SK-N-SH (cell line): ENCODE results near the gene DRD4.

Experiments used
- ELF1 ChIP-seq: IDR thresholded peaks from 2 replicates; pipeline ENCODE4 v1.4.0; 2012
- EP300 ChIP-seq, 2 experiments: IDR thresholded peaks; 2 replicates each; pipeline versions ENCODE4 v1.4.0 to v1.6.1; 2012; ENCODE audit warnings: borderline replicate concordance in 1 of 2, low read depth in 1 of 2, low read length in 1 of 2
- EZH2phosphoT487 ChIP-seq: fragments of 200-600 bp; sonication (generic); IDR thresholded peaks from 2 replicates; pipeline ENCODE4 v1.6.1; 2017; ENCODE audit warnings: low read depth, mixed run types, mild to moderate bottlenecking, antibody characterized with exemption, moderate library complexity, borderline replicate concordance
- FOXM1 ChIP-seq: IDR thresholded peaks from 2 replicates; pipeline ENCODE4 v1.4.0; 2012; ENCODE audit warnings: low read depth, mild to moderate bottlenecking
- JUND ChIP-seq: IDR thresholded peaks from 2 replicates; pipeline ENCODE4 v1.4.0; 2012
- MEF2A ChIP-seq: IDR thresholded peaks from 2 replicates; pipeline ENCODE4 v1.4.0; 2012; ENCODE audit warnings: low read depth, borderline replicate concordance
- NRF1 ChIP-seq: IDR thresholded peaks from 2 replicates; pipeline ENCODE4 v1.6.1; 2012; ENCODE audit warnings: low read depth, mild to moderate bottlenecking, low read length
- POLR2AphosphoS5 ChIP-seq: IDR thresholded peaks from 2 replicates; pipeline ENCODE4 v1.6.1; 2012; ENCODE audit warnings: low read depth, low read length
- TEAD4 ChIP-seq: IDR thresholded peaks from 2 replicates; pipeline ENCODE4 v1.4.0; 2012; ENCODE audit warnings: mild to moderate bottlenecking, borderline replicate concordance; ENCODE audit not compliant: insufficient read depth
- TF ChIP-seq, protein P1 (sequence below): fragments of 200-600 bp; sonication (generic); IDR thresholded peaks from 2 replicates; pipeline ENCODE4 v1.6.1; 2017; ENCODE audit warnings: antibody characterized with exemption, mild to moderate bottlenecking, moderate library complexity
- TF ChIP-seq, protein P2 (sequence below): IDR thresholded peaks from 2 replicates; pipeline ENCODE4 v1.6.1; 2012; ENCODE audit warnings: mild to moderate bottlenecking, low read depth, low read length, moderate library complexity
- TF ChIP-seq, protein P3 (sequence below): IDR thresholded peaks from 2 replicates; pipeline ENCODE4 v1.4.0; 2012; ENCODE audit warnings: low read depth, borderline replicate concordance
- TF ChIP-seq, protein P4 (sequence below): IDR thresholded peaks from 2 replicates; pipeline ENCODE4 v1.4.0; 2012; ENCODE audit warnings: low read depth, borderline replicate concordance

DNA sequence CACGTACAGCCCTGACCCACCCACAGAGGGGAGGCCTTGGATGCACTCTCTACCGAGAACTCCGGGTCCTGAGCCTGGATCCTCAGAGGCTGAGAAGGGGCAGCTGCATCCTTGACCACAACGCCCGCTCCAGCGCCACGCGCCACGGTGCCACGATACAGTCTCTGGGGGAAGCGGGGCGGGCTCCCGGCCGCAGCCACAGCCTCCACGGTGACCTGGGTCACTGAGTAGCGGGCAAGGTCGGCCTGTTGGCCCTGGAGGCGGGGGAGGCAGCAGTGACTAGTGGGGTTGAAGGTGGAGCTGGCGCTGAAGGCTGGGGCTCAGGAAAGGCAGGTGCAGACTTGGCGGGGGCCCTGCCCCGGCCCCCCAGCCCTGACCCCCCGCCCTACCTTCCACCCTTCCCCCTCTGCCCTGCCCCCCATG lies 17.4 kb upstream of the DRD4 start:
- no peak for TF ChIP-seq ELF1
- TF ChIP-seq, protein P1, sequence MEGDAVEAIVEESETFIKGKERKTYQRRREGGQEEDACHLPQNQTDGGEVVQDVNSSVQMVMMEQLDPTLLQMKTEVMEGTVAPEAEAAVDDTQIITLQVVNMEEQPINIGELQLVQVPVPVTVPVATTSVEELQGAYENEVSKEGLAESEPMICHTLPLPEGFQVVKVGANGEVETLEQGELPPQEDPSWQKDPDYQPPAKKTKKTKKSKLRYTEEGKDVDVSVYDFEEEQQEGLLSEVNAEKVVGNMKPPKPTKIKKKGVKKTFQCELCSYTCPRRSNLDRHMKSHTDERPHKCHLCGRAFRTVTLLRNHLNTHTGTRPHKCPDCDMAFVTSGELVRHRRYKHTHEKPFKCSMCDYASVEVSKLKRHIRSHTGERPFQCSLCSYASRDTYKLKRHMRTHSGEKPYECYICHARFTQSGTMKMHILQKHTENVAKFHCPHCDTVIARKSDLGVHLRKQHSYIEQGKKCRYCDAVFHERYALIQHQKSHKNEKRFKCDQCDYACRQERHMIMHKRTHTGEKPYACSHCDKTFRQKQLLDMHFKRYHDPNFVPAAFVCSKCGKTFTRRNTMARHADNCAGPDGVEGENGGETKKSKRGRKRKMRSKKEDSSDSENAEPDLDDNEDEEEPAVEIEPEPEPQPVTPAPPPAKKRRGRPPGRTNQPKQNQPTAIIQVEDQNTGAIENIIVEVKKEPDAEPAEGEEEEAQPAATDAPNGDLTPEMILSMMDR, result no peak
- no peak for TF ChIP-seq POLR2AphosphoS5
- no peak for TF ChIP-seq EP300 (IDR thresholded peaks at IDR 0.05; ENCODE audit: borderline replicate concordance in 1 of 2, low read depth in 1 of 2, low read length in 1 of 2)
- TF ChIP-seq, protein P2, sequence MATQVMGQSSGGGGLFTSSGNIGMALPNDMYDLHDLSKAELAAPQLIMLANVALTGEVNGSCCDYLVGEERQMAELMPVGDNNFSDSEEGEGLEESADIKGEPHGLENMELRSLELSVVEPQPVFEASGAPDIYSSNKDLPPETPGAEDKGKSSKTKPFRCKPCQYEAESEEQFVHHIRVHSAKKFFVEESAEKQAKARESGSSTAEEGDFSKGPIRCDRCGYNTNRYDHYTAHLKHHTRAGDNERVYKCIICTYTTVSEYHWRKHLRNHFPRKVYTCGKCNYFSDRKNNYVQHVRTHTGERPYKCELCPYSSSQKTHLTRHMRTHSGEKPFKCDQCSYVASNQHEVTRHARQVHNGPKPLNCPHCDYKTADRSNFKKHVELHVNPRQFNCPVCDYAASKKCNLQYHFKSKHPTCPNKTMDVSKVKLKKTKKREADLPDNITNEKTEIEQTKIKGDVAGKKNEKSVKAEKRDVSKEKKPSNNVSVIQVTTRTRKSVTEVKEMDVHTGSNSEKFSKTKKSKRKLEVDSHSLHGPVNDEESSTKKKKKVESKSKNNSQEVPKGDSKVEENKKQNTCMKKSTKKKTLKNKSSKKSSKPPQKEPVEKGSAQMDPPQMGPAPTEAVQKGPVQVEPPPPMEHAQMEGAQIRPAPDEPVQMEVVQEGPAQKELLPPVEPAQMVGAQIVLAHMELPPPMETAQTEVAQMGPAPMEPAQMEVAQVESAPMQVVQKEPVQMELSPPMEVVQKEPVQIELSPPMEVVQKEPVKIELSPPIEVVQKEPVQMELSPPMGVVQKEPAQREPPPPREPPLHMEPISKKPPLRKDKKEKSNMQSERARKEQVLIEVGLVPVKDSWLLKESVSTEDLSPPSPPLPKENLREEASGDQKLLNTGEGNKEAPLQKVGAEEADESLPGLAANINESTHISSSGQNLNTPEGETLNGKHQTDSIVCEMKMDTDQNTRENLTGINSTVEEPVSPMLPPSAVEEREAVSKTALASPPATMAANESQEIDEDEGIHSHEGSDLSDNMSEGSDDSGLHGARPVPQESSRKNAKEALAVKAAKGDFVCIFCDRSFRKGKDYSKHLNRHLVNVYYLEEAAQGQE, result no peak
- TF ChIP-seq, protein P3, sequence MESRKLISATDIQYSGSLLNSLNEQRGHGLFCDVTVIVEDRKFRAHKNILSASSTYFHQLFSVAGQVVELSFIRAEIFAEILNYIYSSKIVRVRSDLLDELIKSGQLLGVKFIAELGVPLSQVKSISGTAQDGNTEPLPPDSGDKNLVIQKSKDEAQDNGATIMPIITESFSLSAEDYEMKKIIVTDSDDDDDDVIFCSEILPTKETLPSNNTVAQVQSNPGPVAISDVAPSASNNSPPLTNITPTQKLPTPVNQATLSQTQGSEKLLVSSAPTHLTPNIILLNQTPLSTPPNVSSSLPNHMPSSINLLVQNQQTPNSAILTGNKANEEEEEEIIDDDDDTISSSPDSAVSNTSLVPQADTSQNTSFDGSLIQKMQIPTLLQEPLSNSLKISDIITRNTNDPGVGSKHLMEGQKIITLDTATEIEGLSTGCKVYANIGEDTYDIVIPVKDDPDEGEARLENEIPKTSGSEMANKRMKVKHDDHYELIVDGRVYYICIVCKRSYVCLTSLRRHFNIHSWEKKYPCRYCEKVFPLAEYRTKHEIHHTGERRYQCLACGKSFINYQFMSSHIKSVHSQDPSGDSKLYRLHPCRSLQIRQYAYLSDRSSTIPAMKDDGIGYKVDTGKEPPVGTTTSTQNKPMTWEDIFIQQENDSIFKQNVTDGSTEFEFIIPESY, result no peak
- no peak for TF ChIP-seq JUND
- no peak for TF ChIP-seq TEAD4
- TF ChIP-seq NRF1, result no peak
- no peak for TF ChIP-seq EZH2phosphoT487
- TF ChIP-seq, protein P4, sequence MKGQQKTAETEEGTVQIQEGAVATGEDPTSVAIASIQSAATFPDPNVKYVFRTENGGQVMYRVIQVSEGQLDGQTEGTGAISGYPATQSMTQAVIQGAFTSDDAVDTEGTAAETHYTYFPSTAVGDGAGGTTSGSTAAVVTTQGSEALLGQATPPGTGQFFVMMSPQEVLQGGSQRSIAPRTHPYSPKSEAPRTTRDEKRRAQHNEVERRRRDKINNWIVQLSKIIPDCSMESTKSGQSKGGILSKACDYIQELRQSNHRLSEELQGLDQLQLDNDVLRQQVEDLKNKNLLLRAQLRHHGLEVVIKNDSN, result no peak
- TF ChIP-seq FOXM1, result no peak
- no peak for TF ChIP-seq MEF2A
